ENCODE results near the gene SLC35F4.

SLC35F4 gene

GRCh38 chr14:57809808-57810207 lies 56.1 kb downstream of the SLC35F4 start:
- Histone ChIP-seq H3K9me3 (ENCODE audit: control insufficient read depth, insufficient read depth, low read depth, low read length) (no peaks in the 10 kb centered on the region; the same call in 1 of the 2 replicates), H3K4me3 (ENCODE audit: low read depth, low read length) (no peak overlapping the region), H3K27me3 (ENCODE audit: control insufficient read depth, insufficient read depth, low read length) (no peaks in the 10 kb centered on the region), H3K27ac (ENCODE audit: low read depth, low read length) (no peak overlapping the region), H3K9ac (ENCODE audit: low read length) (no peak overlapping the region), H3K36me3 (ENCODE audit: control insufficient read depth, insufficient read depth, low read length) (no peaks in the 10 kb centered on the region), H3K4me1 (ENCODE audit: control insufficient read depth, insufficient read depth, low read length) (no peaks in the 10 kb centered on the region)

GRCh38 chr14:57797160-57797559 lies 68.7 kb downstream of the SLC35F4 start:
- no peak overlapping the region for H3K9ac ChIP-seq (ENCODE audit: low read length)
- H3K9me3 ChIP-seq (ENCODE audit: control insufficient read depth, insufficient read depth, low read depth, low read length): no peaks in the 10 kb centered on the region; the same call in 1 of the 2 replicates
- no peaks in the 10 kb centered on the region; the same call in 1 of the 2 replicates for H3K4me1 ChIP-seq (ENCODE audit: control insufficient read depth, insufficient read depth, low read length)
- H3K36me3 ChIP-seq (ENCODE audit: control insufficient read depth, insufficient read depth, low read length): no peaks in the 10 kb centered on the region
- no peak overlapping the region for H3K27ac ChIP-seq (ENCODE audit: low read depth, low read length)
- H3K27me3 ChIP-seq (ENCODE audit: control insufficient read depth, insufficient read depth, low read length): no peaks in the 10 kb centered on the region; the same call in 1 of the 2 replicates
- no peak overlapping the region for H3K4me3 ChIP-seq (ENCODE audit: low read depth, low read length)

- Histone ChIP-seq H3K36me3 (ENCODE audit: control insufficient read depth, insufficient read depth, low read length) (no peaks in the 10 kb centered on the region), H3K27ac (ENCODE audit: low read depth, low read length) (no peak overlapping the region), H3K27me3 (ENCODE audit: control insufficient read depth, insufficient read depth, low read length) (no peaks in the 10 kb centered on the region; the same call in 1 of the 2 replicates), H3K9ac (ENCODE audit: low read length) (no peak overlapping the region), H3K4me1 (ENCODE audit: control insufficient read depth, insufficient read depth, low read length) (no peaks in the 10 kb centered on the region; the same call in 1 of the 2 replicates), H3K4me3 (ENCODE audit: low read depth, low read length) (no peak overlapping the region), H3K9me3 (ENCODE audit: control insufficient read depth, insufficient read depth, low read depth, low read length) (no peaks in the 10 kb centered on the region; the same call in 1 of the 2 replicates)
Observed at GRCh38 chr14:57796556-57796955, 69.3 kb downstream of the SLC35F4 start.

- peaks cover 21% of the 10 kb centered on the region for H3K9me3 ChIP-seq (ENCODE audit: control insufficient read depth, insufficient read depth, low read depth, low read length)
- no peak overlapping the region for H3K27ac ChIP-seq (ENCODE audit: low read depth, low read length)
- no peaks in the 10 kb centered on the region for H3K36me3 ChIP-seq (ENCODE audit: control insufficient read depth, insufficient read depth, low read length)
- no peaks in the 10 kb centered on the region for H3K4me1 ChIP-seq (ENCODE audit: control insufficient read depth, insufficient read depth, low read length)
- no peak overlapping the region for H3K4me3 ChIP-seq (ENCODE audit: low read depth, low read length)
- no peak overlapping the region for H3K9ac ChIP-seq (ENCODE audit: low read length)
- no peaks in the 10 kb centered on the region for H3K27me3 ChIP-seq (ENCODE audit: control insufficient read depth, insufficient read depth, low read length)
Observed at GRCh38 chr14:57785058-57785457, 80.8 kb downstream of the SLC35F4 start.

GRCh38 chr14:57771801-57772200 lies 94.1 kb downstream of the SLC35F4 start:
- Histone ChIP-seq H3K4me3 (ENCODE audit: low read depth, low read length) (no peak overlapping the region), H3K27me3 (ENCODE audit: control insufficient read depth, insufficient read depth, low read length) (no peaks in the 10 kb centered on the region), H3K4me1 (ENCODE audit: control insufficient read depth, insufficient read depth, low read length) (no peaks in the 10 kb centered on the region), H3K9ac (ENCODE audit: low read length) (no peak overlapping the region), H3K9me3 (ENCODE audit: control insufficient read depth, insufficient read depth, low read depth, low read length) (0 out of 2 replicates have a peak, but pooled peaks cover 1% of the 10 kb centered on the region), H3K27ac (ENCODE audit: low read depth, low read length) (no peak overlapping the region), H3K36me3 (ENCODE audit: control insufficient read depth, insufficient read depth, low read length) (no peaks in the 10 kb centered on the region)

- Histone ChIP-seq H3K9ac (ENCODE audit: low read length) (no peak overlapping the region), H3K27me3 (ENCODE audit: control insufficient read depth, insufficient read depth, low read length) (no peaks in the 10 kb centered on the region), H3K4me3 (ENCODE audit: low read depth, low read length) (no peak overlapping the region), H3K36me3 (ENCODE audit: control insufficient read depth, insufficient read depth, low read length) (no peaks in the 10 kb centered on the region), H3K4me1 (ENCODE audit: control insufficient read depth, insufficient read depth, low read length) (no peaks in the 10 kb centered on the region), H3K27ac (ENCODE audit: low read depth, low read length) (no peak overlapping the region), H3K9me3 (ENCODE audit: control insufficient read depth, insufficient read depth, low read depth, low read length) (no peaks in the 10 kb centered on the region)
Observed at GRCh38 chr14:57769863-57770523, 95.9 kb downstream of the SLC35F4 start.

GRCh38 chr14:57761800-57762199 lies 104.1 kb downstream of the SLC35F4 start:
- Histone ChIP-seq H3K9me3 (ENCODE audit: control insufficient read depth, insufficient read depth, low read depth, low read length) (no peaks in the 10 kb centered on the region), H3K4me1 (ENCODE audit: control insufficient read depth, insufficient read depth, low read length) (no peaks in the 10 kb centered on the region), H3K4me3 (ENCODE audit: low read depth, low read length) (no peak overlapping the region), H3K9ac (ENCODE audit: low read length) (no peak overlapping the region), H3K36me3 (ENCODE audit: control insufficient read depth, insufficient read depth, low read length) (no peaks in the 10 kb centered on the region), H3K27ac (ENCODE audit: low read depth, low read length) (no peak overlapping the region), H3K27me3 (ENCODE audit: control insufficient read depth, insufficient read depth, low read length) (no peaks in the 10 kb centered on the region)

GRCh38 chr14:57760896-57761295 lies 105.0 kb downstream of the SLC35F4 start:
- H3K9me3 ChIP-seq (ENCODE audit: control insufficient read depth, insufficient read depth, low read depth, low read length): no peaks in the 10 kb centered on the region
- no peak overlapping the region for H3K4me3 ChIP-seq (ENCODE audit: low read depth, low read length)
- H3K36me3 ChIP-seq (ENCODE audit: control insufficient read depth, insufficient read depth, low read length): no peaks in the 10 kb centered on the region
- H3K27me3 ChIP-seq (ENCODE audit: control insufficient read depth, insufficient read depth, low read length): no peaks in the 10 kb centered on the region
- H3K9ac ChIP-seq (ENCODE audit: low read length): no peak overlapping the region
- no peak overlapping the region for H3K27ac ChIP-seq (ENCODE audit: low read depth, low read length)
- H3K4me1 ChIP-seq (ENCODE audit: control insufficient read depth, insufficient read depth, low read length): no peaks in the 10 kb centered on the region

GRCh38 chr14:57755018-57755521 lies 110.8 kb downstream of the SLC35F4 start:
- H3K9ac ChIP-seq (ENCODE audit: low read length): no peak overlapping the region
- no peaks in the 10 kb centered on the region for H3K27me3 ChIP-seq (ENCODE audit: control insufficient read depth, insufficient read depth, low read length)
- H3K4me3 ChIP-seq (ENCODE audit: low read depth, low read length): no peak overlapping the region
- H3K4me1 ChIP-seq (ENCODE audit: control insufficient read depth, insufficient read depth, low read length): peaks cover 7% of the 10 kb centered on the region; the same call in 1 of the 2 replicates
- no peaks in the 10 kb centered on the region for H3K36me3 ChIP-seq (ENCODE audit: control insufficient read depth, insufficient read depth, low read length)
- H3K27ac ChIP-seq (ENCODE audit: low read depth, low read length): no peak overlapping the region
- H3K9me3 ChIP-seq (ENCODE audit: control insufficient read depth, insufficient read depth, low read depth, low read length): no peaks in the 10 kb centered on the region

GRCh38 chr14:57754527-57754926 lies 111.4 kb downstream of the SLC35F4 start:
- Histone ChIP-seq H3K36me3 (ENCODE audit: control insufficient read depth, insufficient read depth, low read length) (no peaks in the 10 kb centered on the region), H3K4me1 (ENCODE audit: control insufficient read depth, insufficient read depth, low read length) (peaks cover 7% of the 10 kb centered on the region; the same call in 1 of the 2 replicates), H3K9ac (ENCODE audit: low read length) (no peak overlapping the region), H3K9me3 (ENCODE audit: control insufficient read depth, insufficient read depth, low read depth, low read length) (no peaks in the 10 kb centered on the region), H3K27me3 (ENCODE audit: control insufficient read depth, insufficient read depth, low read length) (no peaks in the 10 kb centered on the region), H3K27ac (ENCODE audit: low read depth, low read length) (no peak overlapping the region), H3K4me3 (ENCODE audit: low read depth, low read length) (no peak overlapping the region)

- Histone ChIP-seq H3K4me1 (ENCODE audit: control insufficient read depth, insufficient read depth, low read length) (peaks cover 7% of the 10 kb centered on the region; the same call in 1 of the 2 replicates), H3K9ac (ENCODE audit: low read length) (no peak overlapping the region), H3K9me3 (ENCODE audit: control insufficient read depth, insufficient read depth, low read depth, low read length) (no peaks in the 10 kb centered on the region), H3K36me3 (ENCODE audit: control insufficient read depth, insufficient read depth, low read length) (no peaks in the 10 kb centered on the region), H3K27ac (ENCODE audit: low read depth, low read length) (no peak overlapping the region), H3K27me3 (ENCODE audit: control insufficient read depth, insufficient read depth, low read length) (no peaks in the 10 kb centered on the region), H3K4me3 (ENCODE audit: low read depth, low read length) (no peak overlapping the region)
Observed at GRCh38 chr14:57753821-57754220, 112.1 kb downstream of the SLC35F4 start.

Measured in HUES6 (cell line).